Transverse colon (tissue), 4 donors: ENCODE measurements around the gene MAK. TPM values are rescaled to one million over a fixed set of nuclear protein-coding genes. Genes with fewer than 3 reads are reported as not detected.

Experiments
- DNase-seq: peaks from one replicate; pipeline ENCODE4 v3.0.0-alpha.2; 2019
- H3K27ac ChIP-seq, 4 donors: fragments of 200-600 bp; sonication (generic); 2 replicates each; pipeline ENCODE4 v1.5.1; 2016 to 2018; ENCODE audit warnings: inconsistent platforms in 4 of 4
- H3K27me3 ChIP-seq: fragments of 200-600 bp; sonication (generic); 2 replicates; pipeline ENCODE4 v1.5.1; 2017; ENCODE audit warnings: inconsistent platforms
- H3K36me3 ChIP-seq, 4 donors: fragments of 200-600 bp; sonication (generic); 2 replicates each; pipeline ENCODE4 v1.5.1; 2017 to 2019; ENCODE audit warnings: inconsistent platforms in 4 of 4
- H3K4me1 ChIP-seq, 4 donors: fragments of 200-600 bp; sonication (generic); 2 replicates each; pipeline ENCODE4 v1.5.1; 2017 to 2020; ENCODE audit warnings: inconsistent platforms in 4 of 4
- H3K4me3 ChIP-seq, 4 donors: fragments of 200-600 bp; sonication (generic); 1 replicate in 1 of 4; 2 replicates in 3 of 4; pipeline versions ENCODE4 v1.5.1 to v1.6.1; 2017 to 2019; ENCODE audit warnings: inconsistent platforms in 4 of 4
- H3K9me3 ChIP-seq, 2 donors: fragments of 200-600 bp; sonication (generic); 2 replicates each; pipeline ENCODE4 v1.5.1; 2017 to 2019; ENCODE audit warnings: inconsistent platforms in 2 of 2
- EP300 ChIP-seq: sonication (generic); formaldehyde crosslinking; IDR thresholded peaks from one replicate; pipeline ENCODE4 v1.6.1; 2017; ENCODE audit warnings: antibody characterized with exemption, low read depth
- POLR2A ChIP-seq: fragments of 450-650 bp; IDR thresholded peaks from one replicate; pipeline ENCODE4 v1.6.1; 2016; ENCODE audit warnings: antibody characterized with exemption, mild to moderate bottlenecking, moderate library complexity
- POLR2AphosphoS5 ChIP-seq, 3 donors: sonication (generic); formaldehyde crosslinking; IDR thresholded peaks; one replicate each; pipeline ENCODE4 v1.6.1; 2016; ENCODE audit warnings: antibody characterized with exemption in 3 of 3
- WGBS, 2 donors: methylation state at CpG; one replicate each; pipeline ENCODE4 v1.1.5; 2018; ENCODE audit warnings: low coverage in 1 of 2; 5-methylcytosine and 5-hydroxymethylcytosine counted together
- in situ Hi-C, 4 donors: fragments of 200-750 bp; cut with MboI; loops; one replicate each; pipeline versions ENCODE4 v1.15.0 to v1.15.1; 2017; ENCODE audit warnings: low sequenced_read_pairs in 3 of 4, low pct_ligation_motif_present in 1 of 4, low pct_unique_long_range_greater_than_20kb in 1 of 4
- intact Hi-C: fragments of 100-400 bp; cut with DNase I; formaldehyde crosslinking; loops from one replicate; pipeline ENCODE4 v1.15.1; 2023; ENCODE audit warnings: low total_unique reads
- total RNA-seq, 4 donors: library from RNA; depleted of rRNA; stranded (reverse); fragments of >200 nt; gene quantifications; one replicate each; pipeline ENCODE4 v1.1.0, GENCODE V29; 2016
- TF ChIP-seq, protein P1 (sequence below), 5 experiments: fragments of 200-600 bp in 3 of 5; fragments of 450-650 bp in 2 of 5; sonication (generic) in 3 of 5; IDR thresholded peaks; 1 replicate in 2 of 5; 2 replicates in 3 of 5; pipeline ENCODE4 v1.5.1; 2016 to 2017; ENCODE audit warnings: antibody characterized with exemption in 5 of 5, inconsistent platforms in 3 of 5, mild to moderate bottlenecking in 2 of 5, moderate library complexity in 1 of 5

The MAK gene
- total RNA-seq, 4 donors from 2014 or later = not detected

GRCh38 chr6:10791673-10792072 lies 46.7 kb downstream of the MAK start:
- no peak overlapping the region for H3K4me3 ChIP-seq
- no peak for DNase-seq
- no peaks in the 10 kb centered on the region for H3K27me3 ChIP-seq
- H3K36me3 ChIP-seq = no peaks in the 10 kb centered on the region
- intact Hi-C loops = loop anchor here (5.0 kb wide), 1 partner anchor 1764 kb away; no protein-coding TSS in a partner anchor
- in situ Hi-C loops = loop anchor here in 3 of 4 donors (10.0 to 25.0 kb wide), 2 partner anchors 304 to 317 kb away; no protein-coding TSS in a partner anchor
- TF ChIP-seq, protein P1, sequence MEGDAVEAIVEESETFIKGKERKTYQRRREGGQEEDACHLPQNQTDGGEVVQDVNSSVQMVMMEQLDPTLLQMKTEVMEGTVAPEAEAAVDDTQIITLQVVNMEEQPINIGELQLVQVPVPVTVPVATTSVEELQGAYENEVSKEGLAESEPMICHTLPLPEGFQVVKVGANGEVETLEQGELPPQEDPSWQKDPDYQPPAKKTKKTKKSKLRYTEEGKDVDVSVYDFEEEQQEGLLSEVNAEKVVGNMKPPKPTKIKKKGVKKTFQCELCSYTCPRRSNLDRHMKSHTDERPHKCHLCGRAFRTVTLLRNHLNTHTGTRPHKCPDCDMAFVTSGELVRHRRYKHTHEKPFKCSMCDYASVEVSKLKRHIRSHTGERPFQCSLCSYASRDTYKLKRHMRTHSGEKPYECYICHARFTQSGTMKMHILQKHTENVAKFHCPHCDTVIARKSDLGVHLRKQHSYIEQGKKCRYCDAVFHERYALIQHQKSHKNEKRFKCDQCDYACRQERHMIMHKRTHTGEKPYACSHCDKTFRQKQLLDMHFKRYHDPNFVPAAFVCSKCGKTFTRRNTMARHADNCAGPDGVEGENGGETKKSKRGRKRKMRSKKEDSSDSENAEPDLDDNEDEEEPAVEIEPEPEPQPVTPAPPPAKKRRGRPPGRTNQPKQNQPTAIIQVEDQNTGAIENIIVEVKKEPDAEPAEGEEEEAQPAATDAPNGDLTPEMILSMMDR (IDR thresholded peaks at IDR 0.05) = no peak
- TF ChIP-seq POLR2A (no peak), POLR2AphosphoS5 (IDR thresholded peaks at IDR 0.05) (no peak)
- no peak overlapping the region for H3K27ac ChIP-seq
- no peaks in the 10 kb centered on the region for H3K9me3 ChIP-seq
- 97 to 100% methylated on average over 3 to 5 of the region's 5 CpGs for WGBS, 2 donors
- H3K4me1 ChIP-seq = no peaks in the 10 kb centered on the region

- H3K9me3 ChIP-seq = no peaks in the 10 kb centered on the region
- intact Hi-C loops (no loop called here), in situ Hi-C loops (loop anchor here in 1 of 4 donors (25.0 kb wide), 1 partner anchor 292 kb away; no protein-coding TSS in a partner anchor)
- no peak overlapping the region for H3K27ac ChIP-seq
- no peak for DNase-seq
- H3K4me1 ChIP-seq = no peaks in the 10 kb centered on the region
- 82 to 94% methylated on average over 5 to 8 of the region's 8 CpGs for WGBS, 2 donors
- H3K4me3 ChIP-seq = no peak overlapping the region
- peaks cover 0 to 4% (median 0%) of the 10 kb centered on the region in 4 donors for H3K36me3 ChIP-seq
- TF ChIP-seq EP300 = no peak
- no peak for TF ChIP-seq POLR2AphosphoS5 (IDR thresholded peaks at IDR 0.05)
- TF ChIP-seq POLR2A = no peak
- TF ChIP-seq, protein P1 (IDR thresholded peaks at IDR 0.05) = no peak
- H3K27me3 ChIP-seq = no peaks in the 10 kb centered on the region
These were observed 59.3 kb downstream of the MAK start for GRCh38 chr6:10779076-10779475.

GRCh38 chr6:10778230-10778629 lies 60.1 kb downstream of the MAK start:
- DNase-seq = no peak
- no peak overlapping the region for H3K27ac ChIP-seq
- peaks cover 0 to 4% (median 0%) of the 10 kb centered on the region in 4 donors for H3K36me3 ChIP-seq
- no peaks in the 10 kb centered on the region for H3K4me1 ChIP-seq
- no peaks in the 10 kb centered on the region for H3K9me3 ChIP-seq
- in situ Hi-C loops = loop anchor here in 1 of 4 donors (25.0 kb wide), 1 partner anchor 291 kb away; no protein-coding TSS in a partner anchor
- H3K27me3 ChIP-seq = no peaks in the 10 kb centered on the region
- WGBS, 2 donors = 95 to 97% methylated on average over 3 of the region's 3 CpGs
- no peak overlapping the region for H3K4me3 ChIP-seq
- TF ChIP-seq POLR2A = no peak
- TF ChIP-seq POLR2AphosphoS5 (IDR thresholded peaks at IDR 0.05) = no peak
- TF ChIP-seq, protein P1 (IDR thresholded peaks at IDR 0.05) = no peak
- no peak for TF ChIP-seq EP300
- intact Hi-C loops = no loop called here

DNA sequence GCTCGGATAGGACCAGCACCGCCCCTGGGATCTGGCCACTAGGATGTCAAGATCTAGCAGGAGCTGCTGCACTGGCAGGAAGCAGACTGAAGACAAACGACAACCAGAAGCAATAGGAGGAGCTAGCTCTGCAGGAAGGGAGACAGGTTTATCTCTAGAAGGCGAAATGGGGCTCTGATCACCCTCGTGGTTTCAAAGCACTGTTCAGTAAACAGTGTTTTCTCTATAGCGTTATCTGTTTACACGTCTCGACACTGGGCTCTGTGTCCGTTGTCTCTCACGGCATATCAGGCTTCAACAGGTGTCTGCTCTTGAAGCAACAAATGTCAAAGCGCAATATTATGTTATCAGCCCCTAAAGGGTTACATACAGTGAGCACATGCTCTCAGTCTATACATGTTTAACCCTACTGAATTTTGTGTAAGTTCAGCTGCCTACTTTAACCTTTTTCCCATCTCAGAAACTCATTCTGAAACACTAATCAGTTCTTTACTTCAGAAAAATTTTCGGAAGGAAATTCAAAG lies 66.9 kb downstream of the MAK start:
- Histone ChIP-seq H3K4me1 (no peaks in the 10 kb centered on the region), H3K36me3 (peaks cover 0 to 8% (median 0%) of the 10 kb centered on the region in 4 donors), H3K9me3 (no peaks in the 10 kb centered on the region), H3K27ac (no peak overlapping the region), H3K27me3 (no peaks in the 10 kb centered on the region), H3K4me3 (no peak overlapping the region)
- intact Hi-C loops (no loop called here), in situ Hi-C loops (no loop called here)
- WGBS, 2 donors = 81 to 91% methylated on average over 9 to 12 of the region's 12 CpGs
- no peak for DNase-seq
- TF ChIP-seq, protein P1 (IDR thresholded peaks at IDR 0.05) = no peak
